Testis (tissue), 2 donors: ENCODE measurements around the gene SECTM1.

Experiments used
- POLR2A ChIP-seq: fragments of 450-650 bp; IDR thresholded peaks from one replicate; pipeline ENCODE4 v1.6.1; 2017; ENCODE audit warnings: antibody characterized with exemption, mild to moderate bottlenecking, moderate library complexity
- TF ChIP-seq, protein P1 (sequence below), 3 experiments: fragments of 450-650 bp in 2 of 3; fragments of 200-600 bp in 1 of 3; sonication (generic) in 1 of 3; IDR thresholded peaks; one replicate each; pipeline ENCODE4 v1.5.1; 2016 to 2019; ENCODE audit warnings: antibody characterized with exemption in 3 of 3, mild to moderate bottlenecking in 2 of 3, moderate library complexity in 1 of 3

DNA sequence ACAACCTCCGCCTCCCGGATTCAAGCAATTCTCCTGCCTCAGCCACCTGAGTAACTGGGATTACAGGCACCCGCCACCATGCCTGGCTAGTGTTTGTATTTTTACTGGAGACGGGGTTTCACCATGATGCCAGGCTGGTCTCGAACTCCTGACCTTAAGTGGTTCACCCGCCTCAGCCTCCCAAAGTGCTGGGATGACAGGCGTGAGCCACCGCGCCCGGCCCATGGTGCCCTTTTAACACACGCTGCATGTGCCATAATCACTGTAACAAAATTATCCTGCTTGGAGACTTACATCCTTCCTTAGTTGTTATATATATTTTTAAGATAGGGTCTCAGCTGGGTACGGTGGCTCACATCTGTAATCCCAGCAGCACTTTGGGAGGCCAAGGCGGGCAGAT lies 21.6 kb downstream of the SECTM1 start:
- TF ChIP-seq, protein P1, sequence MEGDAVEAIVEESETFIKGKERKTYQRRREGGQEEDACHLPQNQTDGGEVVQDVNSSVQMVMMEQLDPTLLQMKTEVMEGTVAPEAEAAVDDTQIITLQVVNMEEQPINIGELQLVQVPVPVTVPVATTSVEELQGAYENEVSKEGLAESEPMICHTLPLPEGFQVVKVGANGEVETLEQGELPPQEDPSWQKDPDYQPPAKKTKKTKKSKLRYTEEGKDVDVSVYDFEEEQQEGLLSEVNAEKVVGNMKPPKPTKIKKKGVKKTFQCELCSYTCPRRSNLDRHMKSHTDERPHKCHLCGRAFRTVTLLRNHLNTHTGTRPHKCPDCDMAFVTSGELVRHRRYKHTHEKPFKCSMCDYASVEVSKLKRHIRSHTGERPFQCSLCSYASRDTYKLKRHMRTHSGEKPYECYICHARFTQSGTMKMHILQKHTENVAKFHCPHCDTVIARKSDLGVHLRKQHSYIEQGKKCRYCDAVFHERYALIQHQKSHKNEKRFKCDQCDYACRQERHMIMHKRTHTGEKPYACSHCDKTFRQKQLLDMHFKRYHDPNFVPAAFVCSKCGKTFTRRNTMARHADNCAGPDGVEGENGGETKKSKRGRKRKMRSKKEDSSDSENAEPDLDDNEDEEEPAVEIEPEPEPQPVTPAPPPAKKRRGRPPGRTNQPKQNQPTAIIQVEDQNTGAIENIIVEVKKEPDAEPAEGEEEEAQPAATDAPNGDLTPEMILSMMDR (IDR thresholded peaks at IDR 0.05), result no peak
- no peak for TF ChIP-seq POLR2A
